Measurements from ENCODE around the gene SMAD7. TPM values are rescaled to one million over a fixed set of nuclear protein-coding genes. Genes with fewer than 3 reads are reported as not detected.

Gene SMAD7
- total RNA-seq, 1 experiment from 2014 or later: 12.0 TPM

DNA sequence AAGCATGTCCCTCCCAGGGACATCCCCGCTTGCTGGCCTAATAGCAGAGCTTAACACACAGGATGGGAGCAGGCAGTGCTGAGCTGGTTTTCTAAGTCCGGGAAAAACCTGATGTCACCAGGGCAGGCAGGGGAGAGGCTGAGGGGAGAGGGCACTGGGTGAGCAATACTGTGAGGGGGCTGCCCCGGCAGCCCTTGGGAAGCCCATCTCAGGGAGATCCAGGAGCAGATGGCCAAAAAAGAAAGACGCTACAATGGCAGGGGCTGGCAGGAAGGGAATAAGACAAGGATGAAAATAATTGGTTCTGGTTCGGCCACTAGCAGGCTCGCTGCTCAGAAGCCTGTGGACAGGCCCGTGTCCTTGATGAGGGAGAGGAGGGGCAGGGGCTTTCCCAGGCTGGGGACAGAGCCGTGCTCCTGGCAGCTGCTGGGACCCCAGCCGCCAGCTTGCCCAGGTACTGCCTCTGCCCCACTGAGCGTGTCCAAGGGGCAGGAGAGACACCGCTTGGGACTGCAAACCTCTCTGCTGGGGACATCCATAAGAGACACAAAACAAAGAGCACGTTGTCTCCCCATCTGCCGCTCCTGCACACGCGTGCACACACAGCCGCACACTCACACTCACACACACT lies 30.2 kb downstream of the SMAD7 start:
- peaks cover 35% of the 10 kb centered on the region for H3K4me1 ChIP-seq (ENCODE audit: insufficient read depth, low read length, poor library complexity, severe bottlenecking)
- peak overlapping the region; percentile 31 for H3K27ac ChIP-seq (ENCODE audit: low read depth, low read length, poor library complexity, severe bottlenecking)
- ChIA-PET CTCF (no interaction called here), POLR2A (ENCODE audit: low non-redundant PET) (no interaction called here)
- no peak for DNase-seq (ENCODE audit: low spot score)
- no peaks in the 10 kb centered on the region for H3K27me3 ChIP-seq (replicated peaks; ENCODE audit: insufficient read depth, low read depth, low read length, poor library complexity)
- TF ChIP-seq CTCF (conservative IDR thresholded peaks at IDR 0.05; ENCODE audit: low read depth, low read length): no peak
- no peak for TF ChIP-seq EZH2 (IDR thresholded peaks at IDR 0.05; ENCODE audit: borderline replicate concordance, low read depth, low read length, poor library complexity, severe bottlenecking)
- H3K36me3 ChIP-seq (ENCODE audit: insufficient read depth, low read length, poor library complexity, severe bottlenecking): peaks cover 9% of the 10 kb centered on the region
- intact Hi-C loops (cut with micrococcal nuclease; ENCODE audit: unreplicated experiment): no loop called here
- no peak overlapping the region for H3K4me3 ChIP-seq (ENCODE audit: low read depth, low read length, poor library complexity, severe bottlenecking)
- no TSS peak for BruUV-seq (replicated peaks)
- no peaks in the 10 kb centered on the region for H3K9me3 ChIP-seq (ENCODE audit: low read depth, low read length, poor library complexity, severe bottlenecking)

- Histone ChIP-seq H3K9me3 (ENCODE audit: low read depth, low read length, poor library complexity, severe bottlenecking) (no peaks in the 10 kb centered on the region), H3K4me3 (ENCODE audit: low read depth, low read length, poor library complexity, severe bottlenecking) (no peak overlapping the region), H3K27ac (ENCODE audit: low read depth, low read length, poor library complexity, severe bottlenecking) (no peak overlapping the region), H3K4me1 (ENCODE audit: insufficient read depth, low read length, poor library complexity, severe bottlenecking) (peaks cover 32% of the 10 kb centered on the region), H3K36me3 (ENCODE audit: insufficient read depth, low read length, poor library complexity, severe bottlenecking) (peaks cover 9% of the 10 kb centered on the region), H3K27me3 (replicated peaks; ENCODE audit: insufficient read depth, low read depth, low read length, poor library complexity) (no peaks in the 10 kb centered on the region)
- DNase-seq (ENCODE audit: low spot score): no peak
- ChIA-PET CTCF (no interaction called here), POLR2A (ENCODE audit: low non-redundant PET) (no interaction called here)
- no peak for TF ChIP-seq CTCF (conservative IDR thresholded peaks at IDR 0.05; ENCODE audit: low read depth, low read length)
- no TSS peak for BruUV-seq (replicated peaks)
- intact Hi-C loops (cut with micrococcal nuclease; ENCODE audit: unreplicated experiment): no loop called here
Measured at GRCh38 chr18:48919547-48919946, 31.2 kb downstream of the SMAD7 start.

GRCh38 chr18:48918660-48919456 lies 31.9 kb downstream of the SMAD7 start:
- H3K4me1 ChIP-seq (ENCODE audit: insufficient read depth, low read length, poor library complexity, severe bottlenecking): peaks cover 31% of the 10 kb centered on the region
- DNase-seq (ENCODE audit: low spot score): no peak
- CTCF ChIA-PET: no interaction called here

More at GRCh38 chr18:48918660-48919456, 31.9 kb downstream of the SMAD7 start:
- Histone ChIP-seq H3K27me3 (replicated peaks; ENCODE audit: insufficient read depth, low read depth, low read length, poor library complexity) (no peaks in the 10 kb centered on the region), H3K27ac (ENCODE audit: low read depth, low read length, poor library complexity, severe bottlenecking) (no peak overlapping the region), H3K36me3 (ENCODE audit: insufficient read depth, low read length, poor library complexity, severe bottlenecking) (peaks cover 9% of the 10 kb centered on the region), H3K4me3 (ENCODE audit: low read depth, low read length, poor library complexity, severe bottlenecking) (no peak overlapping the region), H3K9me3 (ENCODE audit: low read depth, low read length, poor library complexity, severe bottlenecking) (no peaks in the 10 kb centered on the region)
- no TSS peak for BruUV-seq (replicated peaks)
- POLR2A ChIA-PET (ENCODE audit: low non-redundant PET): no interaction called here
- no peak for TF ChIP-seq CTCF (conservative IDR thresholded peaks at IDR 0.05; ENCODE audit: low read depth, low read length)
- no peak for TF ChIP-seq EZH2 (IDR thresholded peaks at IDR 0.05; ENCODE audit: borderline replicate concordance, low read depth, low read length, poor library complexity, severe bottlenecking)
- intact Hi-C loops (cut with micrococcal nuclease; ENCODE audit: unreplicated experiment): no loop called here

Data from A673 (cell line).